NCI-H446 (cell line): ENCODE results near the gene PDZD4.

Experiments used
- DNase-seq, 2 experiments: peaks; one replicate each; lab custom pipeline; 2025; lab: John Stamatoyannopoulos, UW

The PDZD4 gene

GRCh38 chrX:153786669-153787068 is 43.7 kb downstream of the PDZD4 start:
- DNase-seq, result no peak

- DNase-seq, result no peak
These were observed 45.9 kb downstream of the PDZD4 start for GRCh38 chrX:153784325-153784967.

- DNase-seq, result no peak
These were observed 46.8 kb downstream of the PDZD4 start for GRCh38 chrX:153783378-153784013.

GRCh38 chrX:153782871-153783270 is 47.5 kb downstream of the PDZD4 start:
- no peak for DNase-seq

- DNase-seq, result peak in 1 of 2 experiments; percentile 6
These were observed 48.0 kb downstream of the PDZD4 start for GRCh38 chrX:153782313-153782712.

GRCh38 chrX:153781428-153782047 is 48.8 kb downstream of the PDZD4 start:
- no peak for DNase-seq

- no peak for DNase-seq
These were observed 49.5 kb downstream of the PDZD4 start, which contains the start of gene SRPK3 for GRCh38 chrX:153780678-153781427. SRPK3 (plus strand) TSS chrX:153781041; CDS start chrX:153781087, 46 bp downstream.

GRCh38 chrX:153779891-153780677 is 50.3 kb downstream of the PDZD4 start:
- DNase-seq, result no peak

- DNase-seq, result no peak
These were observed 51.7 kb downstream of the PDZD4 start for GRCh38 chrX:153778684-153779101.

GRCh38 chrX:153778181-153778580 is 52.2 kb downstream of the PDZD4 start:
- DNase-seq, result no peak

GRCh38 chrX:153777261-153778090 is 52.9 kb downstream of the PDZD4 start:
- no peak for DNase-seq

- no peak for DNase-seq
These were observed 53.7 kb downstream of the PDZD4 start for GRCh38 chrX:153776611-153777045.

- no peak for DNase-seq
These were observed 54.2 kb downstream of the PDZD4 start for GRCh38 chrX:153776120-153776599.

- no peak for DNase-seq
These were observed 54.8 kb downstream of the PDZD4 start for GRCh38 chrX:153775293-153776119.

- DNase-seq, result no peak
These were observed 55.6 kb downstream of the PDZD4 start for GRCh38 chrX:153774576-153775292.

- DNase-seq, result no peak
These were observed 56.4 kb downstream of the PDZD4 start for GRCh38 chrX:153773741-153774575.

- no peak for DNase-seq
These were observed 57.1 kb downstream of the PDZD4 start for GRCh38 chrX:153773218-153773611.
